Aorta (tissue), 5 donors: ENCODE results near the gene SDC3. TPM values are rescaled to one million over a fixed set of nuclear protein-coding genes. Genes with fewer than 3 reads are reported as not detected.

Experiments used
- ATAC-seq: fragments of 200-7000 bp; cut with Tn5 transposase; one replicate; pipeline ENCODE4 v1.9.1; 2022; ENCODE audit warnings: moderate library complexity; ENCODE audit not compliant: low FRiP score
- DNase-seq, 2 donors: peaks; one replicate each; pipeline ENCODE4 v3.0.0-alpha.2; 2020
- H3K27ac ChIP-seq, 2 donors: one replicate each; pipeline ENCODE4 v1.5.1; 2013; ENCODE audit warnings: low read length in 2 of 2, mild to moderate bottlenecking in 2 of 2, moderate library complexity in 2 of 2, control low read depth in 1 of 2, inconsistent platforms in 1 of 2, low read depth in 1 of 2
- H3K27me3 ChIP-seq, 2 donors: one replicate each; pipeline ENCODE4 v1.6.1; 2013; ENCODE audit warnings: control low read depth in 1 of 2, low read length in 1 of 2, mild to moderate bottlenecking in 1 of 2, moderate library complexity in 1 of 2; ENCODE audit not compliant: insufficient read depth in 2 of 2, control insufficient read depth in 1 of 2
- H3K36me3 ChIP-seq, 2 donors: one replicate each; pipeline ENCODE4 v1.6.1; 2013; ENCODE audit warnings: control low read depth in 1 of 2, low read length in 1 of 2, mild to moderate bottlenecking in 1 of 2; ENCODE audit not compliant: insufficient read depth in 2 of 2, control insufficient read depth in 1 of 2
- H3K4me1 ChIP-seq, 2 donors: one replicate each; pipeline ENCODE4 v1.6.1; 2013; ENCODE audit warnings: low read length in 2 of 2, control low read depth in 1 of 2, mild to moderate bottlenecking in 1 of 2, moderate library complexity in 1 of 2; ENCODE audit not compliant: insufficient read depth in 2 of 2, control insufficient read depth in 1 of 2
- H3K4me3 ChIP-seq, 2 donors: one replicate each; pipeline ENCODE4 v1.5.1; 2013; ENCODE audit warnings: low read length in 2 of 2, control low read depth in 1 of 2, mild to moderate bottlenecking in 1 of 2
- H3K9me3 ChIP-seq: one replicate; pipeline ENCODE4 v1.6.1; 2013; ENCODE audit warnings: mild to moderate bottlenecking, low read length; ENCODE audit not compliant: control insufficient read depth
- WGBS, 2 donors: extraction: QIAGEN DNeasy Blood & Tissue Kit; methylation state at CpG; one replicate each; pipeline ENCODE4 v1.1.7; 2013; 5-methylcytosine and 5-hydroxymethylcytosine counted together
- intact Hi-C, 2 donors: fragments of 100-400 bp; cut with DNase I; formaldehyde crosslinking; loops; one replicate each; pipeline versions ENCODE4 v1.14.2 to v1.15.0; 2022
- polyA plus RNA-seq, 2 donors: library from polyadenylated mRNA; stranded (reverse); fragments of 200-250 nt; gene quantifications; one replicate each; pipeline ENCODE4 v1.2.3, GENCODE V29; 2013
- total RNA-seq, 2 donors: library from RNA; stranded (reverse); fragmentation: NEBNext Ultra II Directional; extraction: Animal tissue kit (Norgen Biotek cat#: 25700); gene quantifications; one replicate each; pipeline ENCODE4 v1.2.1, GENCODE V29; 2021
- donor health status: healthy with polysubstance abuse.
- donor health status: Bipolar disorder and iron deficiency.
- donor health status: DM: no; HTN: no; CAD: no.
- donor health status: DM: no; HTN: no; CAD: no.
- donor health status: DM: yes; HTN: yes; CAD: no.

The SDC3 gene
- total and polyA plus RNA-seq, 4 donors, result 19.1 to 72.7 (median 42.7) TPM

DNA sequence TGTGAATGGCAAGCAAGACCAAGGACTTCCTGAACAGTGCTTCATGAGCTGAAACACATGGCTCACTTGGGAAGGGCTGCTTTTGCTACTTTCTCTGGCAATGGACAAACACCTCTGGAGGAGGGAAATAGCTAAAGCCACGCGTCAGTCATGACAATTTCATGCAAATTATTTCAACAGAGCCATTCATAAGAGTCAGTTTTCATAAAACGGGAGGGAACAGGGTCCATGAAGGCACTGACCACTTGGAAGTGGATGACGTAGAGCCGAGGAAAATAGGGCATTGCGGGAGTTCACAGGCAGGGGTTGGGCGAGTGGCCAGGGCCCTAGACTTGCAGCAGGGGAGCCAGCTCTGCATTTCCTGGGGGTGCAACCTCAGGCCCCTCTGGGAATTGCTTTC lies 43.9 kb downstream of the SDC3 start:
- intact Hi-C loops, result no loop called here
- H3K36me3 ChIP-seq, result no peaks in the 10 kb centered on the region
- H3K27ac ChIP-seq, result no peak overlapping the region
- no peaks in the 10 kb centered on the region for H3K9me3 ChIP-seq
- no peak for ATAC-seq
- DNase-seq, result no peak
- no peaks in the 10 kb centered on the region for H3K4me1 ChIP-seq
- no peak overlapping the region for H3K4me3 ChIP-seq
- 61 to 66% methylated on average over 7 of the region's 7 CpGs for WGBS, 2 donors
- no peaks in the 10 kb centered on the region for H3K27me3 ChIP-seq

DNA sequence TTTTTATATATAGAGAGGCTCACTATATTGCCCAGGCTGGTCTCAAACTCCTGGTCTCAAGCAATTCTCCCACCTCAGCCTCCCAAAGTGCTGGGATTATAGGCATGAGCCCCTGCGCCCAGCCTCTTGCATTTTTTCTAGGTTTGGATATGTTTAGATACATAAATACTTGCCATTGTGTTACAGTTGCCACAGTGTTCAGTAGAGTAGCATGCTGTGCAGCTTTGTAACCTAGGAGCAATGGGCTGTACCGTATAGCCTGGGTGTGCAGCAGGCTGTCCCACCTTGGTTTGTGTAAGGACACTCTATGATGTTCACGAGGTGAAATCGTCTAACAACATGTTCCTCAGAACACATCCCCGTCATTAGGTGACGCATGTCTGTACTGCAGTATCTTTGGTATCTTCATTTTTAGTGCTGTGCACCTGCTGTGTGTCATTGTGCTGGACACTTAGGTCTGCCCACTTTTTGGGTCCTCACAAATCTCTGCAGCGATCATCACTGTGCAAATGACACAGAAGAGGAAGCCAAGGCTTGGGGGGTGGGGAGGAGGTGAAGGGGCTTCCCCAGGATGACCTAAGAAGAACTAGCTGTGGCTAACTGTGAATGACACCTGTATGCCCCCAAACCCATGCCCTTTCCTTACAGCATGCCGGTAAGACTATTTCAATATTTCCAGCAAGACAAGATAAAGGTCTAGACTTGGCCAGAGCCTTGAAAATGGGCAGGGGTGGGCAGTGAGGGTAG lies 44.5 kb downstream of the SDC3 start:
- 83 to 87% methylated on average over 8 of the region's 8 CpGs for WGBS, 2 donors

DNA sequence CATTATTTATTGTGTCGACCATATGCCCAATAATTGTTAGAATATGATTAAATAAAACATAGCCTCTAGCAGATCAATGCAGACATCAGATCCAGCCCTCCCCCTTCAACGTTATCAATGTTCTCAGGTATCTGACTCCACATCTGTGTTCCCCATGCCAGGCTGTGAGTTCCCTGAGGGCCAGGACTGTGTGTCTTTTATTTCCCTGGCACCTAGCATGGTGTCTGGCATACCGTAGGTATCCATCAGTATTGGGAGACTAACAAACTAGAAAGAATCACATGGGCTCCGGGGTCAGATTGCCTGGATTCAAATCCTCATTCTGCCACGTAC lies 48.3 kb downstream of the SDC3 start:
- WGBS, 2 donors, result 86 to 87% methylated on average over 5 of the region's 5 CpGs
- no peak overlapping the region for H3K27ac ChIP-seq
- H3K4me1 ChIP-seq, result no peaks in the 10 kb centered on the region

More for the DNA sequence above, 44.5 kb downstream of the SDC3 start:
- no peak for DNase-seq
- H3K4me3 ChIP-seq, result no peak overlapping the region
- intact Hi-C loops, result no loop called here
- no peak overlapping the region for H3K27ac ChIP-seq
- no peaks in the 10 kb centered on the region for H3K27me3 ChIP-seq
- no peaks in the 10 kb centered on the region for H3K9me3 ChIP-seq
- ATAC-seq, result no peak
- no peaks in the 10 kb centered on the region for H3K36me3 ChIP-seq
- H3K4me1 ChIP-seq, result no peaks in the 10 kb centered on the region

DNA sequence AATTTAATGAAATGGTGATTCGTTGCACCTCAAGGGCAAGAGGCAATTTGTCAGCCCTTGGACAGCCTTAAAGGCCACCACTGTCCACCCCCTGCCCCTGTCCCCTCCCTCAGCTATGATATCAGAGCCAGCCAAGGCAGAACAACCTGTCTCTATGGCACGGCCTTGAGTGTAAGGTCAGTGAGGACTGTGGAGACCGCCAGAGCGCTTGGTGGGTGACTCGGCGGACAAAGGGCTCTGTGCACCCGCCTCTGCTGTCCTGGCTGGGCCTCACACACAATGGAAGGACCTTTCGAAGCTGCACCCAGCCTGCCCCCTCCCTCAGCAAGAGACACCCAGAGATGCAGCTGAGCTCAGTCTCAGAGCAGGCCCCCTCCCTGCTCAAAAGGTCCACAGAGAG lies 50.6 kb downstream of the SDC3 start:
- WGBS, 2 donors, result 94 to 99% methylated on average over 8 of the region's 8 CpGs
- Histone ChIP-seq H3K36me3 (no peaks in the 10 kb centered on the region), H3K9me3 (no peaks in the 10 kb centered on the region), H3K27me3 (no peaks in the 10 kb centered on the region), H3K4me3 (no peak overlapping the region), H3K27ac (no peak overlapping the region), H3K4me1 (no peaks in the 10 kb centered on the region)
- ATAC-seq (no peak), DNase-seq (no peak)
- intact Hi-C loops, result no loop called here

More for the DNA sequence above, 48.3 kb downstream of the SDC3 start:
- no peaks in the 10 kb centered on the region for H3K9me3 ChIP-seq
- intact Hi-C loops, result no loop called here
- H3K4me3 ChIP-seq, result no peak overlapping the region
- H3K36me3 ChIP-seq, result no peaks in the 10 kb centered on the region
- no peaks in the 10 kb centered on the region for H3K27me3 ChIP-seq
- no peak for ATAC-seq
- no peak for DNase-seq

DNA sequence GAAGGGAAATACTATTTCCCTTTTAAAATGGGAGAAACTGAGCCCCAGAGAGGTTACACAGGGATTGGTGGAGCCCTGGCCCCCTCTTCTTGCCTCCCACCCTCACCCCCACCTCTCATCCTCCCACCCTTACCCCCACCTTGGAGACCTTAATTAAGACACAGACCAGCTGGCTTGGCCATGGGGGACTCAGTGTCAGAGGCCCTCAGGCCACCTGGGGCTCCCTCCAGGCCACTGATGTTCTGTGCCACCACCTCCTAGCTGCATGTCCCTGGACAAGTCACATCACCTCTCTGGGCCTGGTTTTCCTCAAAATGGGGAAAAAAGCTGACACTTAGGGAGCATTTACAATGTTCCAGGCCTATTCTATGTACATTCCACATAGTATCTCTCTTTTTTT lies 51.5 kb downstream of the SDC3 start:
- DNase-seq (peak in 1 of 2 donors; percentile 26), ATAC-seq (no peak)
- Histone ChIP-seq H3K27me3 (no peaks in the 10 kb centered on the region), H3K4me1 (no peaks in the 10 kb centered on the region), H3K9me3 (no peaks in the 10 kb centered on the region), H3K4me3 (no peak overlapping the region), H3K27ac (no peak overlapping the region), H3K36me3 (no peaks in the 10 kb centered on the region)
- intact Hi-C loops, result no loop called here

DNA sequence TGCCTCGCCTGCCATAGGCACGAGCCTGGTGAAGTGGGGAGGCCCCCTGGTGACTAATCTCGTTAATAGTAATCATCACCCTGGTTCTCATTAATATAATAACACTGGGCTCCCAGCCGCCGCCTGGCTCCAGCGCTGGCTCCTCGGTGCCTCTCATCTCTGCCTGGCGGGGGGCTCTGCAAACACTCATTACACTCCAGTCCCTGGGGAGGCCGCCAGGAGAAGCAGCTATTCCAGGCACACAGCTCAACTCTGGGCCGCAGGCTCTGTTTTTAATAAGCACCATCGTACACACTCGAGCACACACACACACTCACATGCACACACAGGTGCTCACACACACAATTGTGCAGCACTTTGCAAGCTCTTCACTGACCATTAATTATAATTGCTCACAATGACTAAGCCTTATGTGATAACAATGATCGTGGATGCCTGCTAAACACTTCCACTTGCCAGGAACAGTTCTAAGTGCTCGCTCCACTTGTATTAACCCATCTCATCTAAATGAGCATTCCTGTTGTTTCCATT lies 52.2 kb downstream of the SDC3 start:
- no peaks in the 10 kb centered on the region for H3K4me1 ChIP-seq
- WGBS, 2 donors, result 11 to 12% methylated on average over 14 of the region's 14 CpGs
- intact Hi-C loops, result no loop called here
- no peak overlapping the region for H3K27ac ChIP-seq
- ATAC-seq, result no peak
- no peak overlapping the region for H3K4me3 ChIP-seq
- peak in 1 of 2 donors; percentile 73 for DNase-seq
- H3K36me3 ChIP-seq, result no peaks in the 10 kb centered on the region
- no peaks in the 10 kb centered on the region for H3K27me3 ChIP-seq
- H3K9me3 ChIP-seq, result no peaks in the 10 kb centered on the region

DNA sequence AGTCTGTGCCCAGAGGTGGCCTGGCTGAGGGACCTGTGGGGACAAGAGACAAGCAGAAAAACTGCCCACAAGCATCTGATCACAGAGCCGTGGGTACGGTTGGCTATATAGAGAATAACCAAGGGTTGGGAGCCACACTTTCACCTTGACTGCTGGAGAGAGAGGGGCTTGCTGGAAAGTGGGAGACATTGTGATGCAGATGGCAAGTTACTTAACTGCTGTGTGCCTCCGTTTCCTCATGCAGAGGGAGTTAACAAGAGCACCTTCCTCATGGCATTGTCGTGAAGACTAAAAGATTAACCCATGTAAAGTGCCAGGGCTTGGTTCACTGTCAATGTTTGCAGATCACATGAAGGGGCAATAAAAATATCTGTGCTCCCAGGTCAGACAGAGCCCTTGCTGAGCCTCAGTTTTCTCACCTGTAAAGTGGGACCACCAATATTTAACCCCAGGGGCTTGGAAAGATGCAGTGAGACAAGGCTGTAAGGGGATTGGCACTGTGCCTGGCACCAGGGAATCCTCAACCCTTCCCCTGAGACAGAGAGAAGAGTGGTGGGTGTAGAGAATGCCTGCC lies 52.8 kb downstream of the SDC3 start:
- Histone ChIP-seq H3K4me3 (no peak overlapping the region), H3K9me3 (no peaks in the 10 kb centered on the region), H3K36me3 (no peaks in the 10 kb centered on the region), H3K27ac (no peak overlapping the region), H3K4me1 (no peaks in the 10 kb centered on the region), H3K27me3 (no peaks in the 10 kb centered on the region)
- WGBS, 2 donors, result 61 to 64% methylated on average over 4 of the region's 4 CpGs
- intact Hi-C loops, result no loop called here
- DNase-seq, result peak in 1 of 2 donors; percentile 42
- ATAC-seq, result no peak

DNA sequence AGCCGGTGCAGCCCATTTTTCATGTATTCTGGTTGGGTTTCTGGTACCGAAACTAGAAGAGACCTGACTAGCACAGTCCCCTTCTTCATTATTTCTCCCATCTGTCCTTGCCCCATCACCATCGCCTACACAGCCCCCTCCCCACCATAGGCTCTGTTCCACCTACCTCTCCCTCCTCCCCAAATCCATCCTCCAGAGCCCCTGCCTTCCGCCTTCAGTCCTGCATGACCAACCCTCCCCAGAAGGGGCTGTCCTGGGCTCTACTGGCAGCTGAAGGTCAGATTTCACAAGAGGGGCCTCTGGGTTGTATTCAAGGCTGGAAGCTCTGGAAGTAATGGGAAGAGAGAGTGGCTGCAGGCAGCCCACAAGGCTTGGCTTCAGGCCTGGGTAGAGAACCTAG lies 55.2 kb downstream of the SDC3 start:
- intact Hi-C loops, result no loop called here
- H3K27ac ChIP-seq, result no peak overlapping the region

DNA sequence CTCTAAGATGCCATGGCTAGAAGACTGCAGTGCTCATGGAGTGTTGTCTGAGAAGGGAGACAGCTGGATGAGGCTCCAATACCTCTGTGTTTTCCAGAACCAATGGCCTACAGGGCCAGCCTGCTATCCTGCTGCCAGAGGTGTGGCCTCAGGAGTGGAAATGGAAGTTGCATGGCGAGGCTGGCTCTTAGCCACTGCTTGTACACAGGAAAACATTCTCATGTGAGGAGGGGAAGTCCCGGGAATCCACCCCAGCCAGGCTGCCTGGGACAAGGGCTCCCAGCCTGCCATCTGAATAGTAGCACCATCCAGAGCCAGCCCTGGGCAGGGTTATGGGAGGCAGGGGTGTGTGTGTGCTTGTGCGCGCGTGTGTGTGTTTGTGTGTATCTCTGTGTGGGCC lies 56.5 kb downstream of the SDC3 start:
- Histone ChIP-seq H3K27ac (no peak overlapping the region), H3K27me3 (no peaks in the 10 kb centered on the region), H3K9me3 (no peaks in the 10 kb centered on the region), H3K36me3 (no peaks in the 10 kb centered on the region), H3K4me1 (no peaks in the 10 kb centered on the region), H3K4me3 (no peak overlapping the region)
- DNase-seq (peak; percentile 68 to 78), ATAC-seq (no peak)
- intact Hi-C loops, result no loop called here
- WGBS, 2 donors, result 74 to 77% methylated on average over 5 of the region's 5 CpGs

More for the DNA sequence above, 55.2 kb downstream of the SDC3 start:
- 78 to 83% methylated on average over 4 of the region's 4 CpGs for WGBS, 2 donors
- H3K4me1 ChIP-seq, result no peaks in the 10 kb centered on the region
- H3K36me3 ChIP-seq, result no peaks in the 10 kb centered on the region
- ATAC-seq (no peak), DNase-seq (peak in 1 of 2 donors; percentile 72)
- no peak overlapping the region for H3K4me3 ChIP-seq
- no peaks in the 10 kb centered on the region for H3K27me3 ChIP-seq
- no peaks in the 10 kb centered on the region for H3K9me3 ChIP-seq
